Glomerular visceral epithelial cell (primary cell): ENCODE measurements around the gene SLC12A6.
"Not testable (repeated sequence)": the region's sequence is repeated elsewhere in the genome, so short reads cannot be mapped to it uniquely, and the experiment has no call there.

Source experiments
- DNase-seq: peaks from one replicate; pipeline ENCODE4 v3.0.0-alpha.2; 2016; ENCODE audit errors: extremely low spot score

SLC12A6 gene

GRCh38 chr15:34337557-34338306 lies at the start of gene SLC12A6:
TSS of gene SLC12A6 (minus strand) at chr15:34337781. CDS start at chr15:34336680, 1,101 bp downstream.
- peak; percentile 94 for DNase-seq

- DNase-seq, result not testable (repeated sequence)
Measured at GRCh38 chr15:34381829-34382521, 44.4 kb upstream of the SLC12A6 start.

GRCh38 chr15:34380491-34380890 lies 42.9 kb upstream of the SLC12A6 start:
- not testable (repeated sequence) for DNase-seq

GRCh38 chr15:34376856-34377255 lies 39.3 kb upstream of the SLC12A6 start:
- no peak for DNase-seq

- not testable (repeated sequence) for DNase-seq
Measured at GRCh38 chr15:34375541-34375940, 38.0 kb upstream of the SLC12A6 start.

GRCh38 chr15:34374816-34375215 lies 37.2 kb upstream of the SLC12A6 start:
- no peak for DNase-seq

- no peak for DNase-seq
Measured at GRCh38 chr15:34373951-34374350, 36.4 kb upstream of the SLC12A6 start.

- no peak for DNase-seq
Measured at GRCh38 chr15:34370643-34371042, 33.1 kb upstream of the SLC12A6 start.

- no peak for DNase-seq
Measured at GRCh38 chr15:34370129-34370528, 32.5 kb upstream of the SLC12A6 start.

- peak; percentile 90 for DNase-seq
Measured at GRCh38 chr15:34367101-34368081, 29.8 kb upstream of the SLC12A6 start, which contains the start of gene LPCAT4. TSS of gene LPCAT4 (minus strand) at chr15:34367196. CDS start at chr15:34367100, 96 bp downstream.

- peak; percentile 71 for DNase-seq
Measured at GRCh38 chr15:34366271-34367065, 28.9 kb upstream of the SLC12A6 start.

GRCh38 chr15:34365836-34366235 lies 28.3 kb upstream of the SLC12A6 start:
- DNase-seq, result no peak

- no peak for DNase-seq
Measured at GRCh38 chr15:34365091-34365825, 27.7 kb upstream of the SLC12A6 start.

- no peak for DNase-seq
Measured at GRCh38 chr15:34364041-34364440, 26.5 kb upstream of the SLC12A6 start.

- DNase-seq, result no peak
Measured at GRCh38 chr15:34362047-34362773, 24.6 kb upstream of the SLC12A6 start.

GRCh38 chr15:34361278-34361677 lies 23.7 kb upstream of the SLC12A6 start:
- DNase-seq, result no peak

- DNase-seq, result no peak
Measured at GRCh38 chr15:34360298-34360697, 22.7 kb upstream of the SLC12A6 start.

- DNase-seq, result no peak
Measured at GRCh38 chr15:34359416-34359815, 21.8 kb upstream of the SLC12A6 start.

- no peak for DNase-seq
Measured at GRCh38 chr15:34358948-34359347, 21.4 kb upstream of the SLC12A6 start.

- no peak for DNase-seq
Measured at GRCh38 chr15:34358367-34358766, 20.8 kb upstream of the SLC12A6 start.
